ENCODE data around the gene SEMA3B.

Gene SEMA3B

DNA sequence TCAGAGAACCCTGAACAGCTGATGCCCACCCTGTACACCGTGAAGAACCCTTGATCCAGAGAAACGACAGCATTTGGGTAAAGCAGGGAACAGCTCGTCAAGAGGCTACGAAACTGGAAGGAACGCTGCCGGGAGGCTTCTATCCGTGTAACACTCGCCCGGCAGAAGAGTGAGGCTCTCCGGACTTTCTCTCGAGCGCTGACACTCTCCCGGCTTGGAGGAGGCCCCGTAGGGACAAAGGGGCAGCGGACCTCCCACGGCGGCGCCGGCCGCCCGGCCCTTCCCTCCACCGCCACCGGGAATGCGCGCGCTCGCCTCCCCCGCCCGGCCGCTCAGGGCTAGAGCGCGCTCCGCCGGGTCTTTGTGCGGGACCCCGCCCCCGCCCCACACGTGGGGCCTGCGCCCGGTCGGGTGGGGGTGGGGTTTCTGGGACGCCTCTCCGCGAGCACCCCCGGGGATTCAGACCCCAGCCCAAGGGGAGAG, 51.9 kb downstream of the SEMA3B start:
- ATAC-seq = peak; percentile 65
- TF ChIP-seq, protein P1, sequence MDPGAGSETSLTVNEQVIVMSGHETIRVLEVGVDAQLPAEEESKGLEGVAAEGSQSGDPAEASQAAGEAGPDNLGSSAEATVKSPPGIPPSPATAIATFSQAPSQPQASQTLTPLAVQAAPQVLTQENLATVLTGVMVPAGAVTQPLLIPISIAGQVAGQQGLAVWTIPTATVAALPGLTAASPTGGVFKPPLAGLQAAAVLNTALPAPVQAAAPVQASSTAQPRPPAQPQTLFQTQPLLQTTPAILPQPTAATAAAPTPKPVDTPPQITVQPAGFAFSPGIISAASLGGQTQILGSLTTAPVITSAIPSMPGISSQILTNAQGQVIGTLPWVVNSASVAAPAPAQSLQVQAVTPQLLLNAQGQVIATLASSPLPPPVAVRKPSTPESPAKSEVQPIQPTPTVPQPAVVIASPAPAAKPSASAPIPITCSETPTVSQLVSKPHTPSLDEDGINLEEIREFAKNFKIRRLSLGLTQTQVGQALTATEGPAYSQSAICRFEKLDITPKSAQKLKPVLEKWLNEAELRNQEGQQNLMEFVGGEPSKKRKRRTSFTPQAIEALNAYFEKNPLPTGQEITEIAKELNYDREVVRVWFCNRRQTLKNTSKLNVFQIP (CRISPR knock-in tag; IDR thresholded peaks at IDR 0.05; ENCODE audit: borderline replicate concordance, low read depth) = no peak
- 0 out of 2 replicates have a peak, but pooled peaks have one; percentile 9 for TF ChIP-seq CSDC2 (CRISPR knock-in tag; IDR thresholded peaks at IDR 0.05)

DNA sequence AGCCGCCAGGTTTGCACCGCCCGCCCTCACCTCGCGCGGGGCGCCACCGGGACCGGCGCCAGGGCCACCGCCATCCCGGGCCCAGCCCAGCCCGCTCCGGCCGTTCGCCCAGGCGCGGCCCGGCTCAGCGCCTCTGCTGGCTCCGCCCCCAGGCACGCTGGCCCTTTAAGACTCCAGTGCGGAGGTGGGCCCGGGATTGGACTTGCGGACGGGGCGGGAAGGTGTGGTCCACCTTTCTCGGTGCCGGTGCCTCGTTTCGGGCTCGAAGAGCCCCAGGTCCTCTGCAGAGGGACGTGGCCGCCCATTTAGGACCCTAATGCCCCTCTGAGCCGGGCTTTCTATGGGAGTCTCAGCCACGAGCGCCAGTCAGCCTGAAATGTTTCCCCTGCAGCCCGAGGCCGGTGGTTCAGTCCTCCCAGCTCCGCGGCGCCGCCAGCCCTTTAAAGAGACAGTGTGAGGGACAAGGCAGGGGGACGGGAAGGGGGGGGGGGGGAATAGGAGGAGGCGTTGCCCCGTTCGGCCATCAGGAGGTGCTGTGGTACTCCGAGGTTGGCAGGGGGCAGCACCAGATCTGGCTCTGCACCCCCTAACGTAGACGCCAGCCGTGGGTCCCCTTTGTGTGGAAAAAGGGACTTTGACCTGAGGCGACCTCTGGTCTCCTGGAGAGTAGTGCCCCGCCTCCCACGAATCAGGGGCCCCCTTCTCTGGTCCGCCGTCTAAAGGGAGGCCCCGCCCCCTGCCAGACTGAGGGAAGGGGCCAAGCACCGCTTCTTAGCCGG, 52.6 kb downstream of the SEMA3B start:
- ATAC-seq = peak; percentile 86
- TF ChIP-seq PPARA (CRISPR knock-in tag; IDR thresholded peaks at IDR 0.05; ENCODE audit: borderline replicate concordance) = no peak
- TF ChIP-seq, protein P2, sequence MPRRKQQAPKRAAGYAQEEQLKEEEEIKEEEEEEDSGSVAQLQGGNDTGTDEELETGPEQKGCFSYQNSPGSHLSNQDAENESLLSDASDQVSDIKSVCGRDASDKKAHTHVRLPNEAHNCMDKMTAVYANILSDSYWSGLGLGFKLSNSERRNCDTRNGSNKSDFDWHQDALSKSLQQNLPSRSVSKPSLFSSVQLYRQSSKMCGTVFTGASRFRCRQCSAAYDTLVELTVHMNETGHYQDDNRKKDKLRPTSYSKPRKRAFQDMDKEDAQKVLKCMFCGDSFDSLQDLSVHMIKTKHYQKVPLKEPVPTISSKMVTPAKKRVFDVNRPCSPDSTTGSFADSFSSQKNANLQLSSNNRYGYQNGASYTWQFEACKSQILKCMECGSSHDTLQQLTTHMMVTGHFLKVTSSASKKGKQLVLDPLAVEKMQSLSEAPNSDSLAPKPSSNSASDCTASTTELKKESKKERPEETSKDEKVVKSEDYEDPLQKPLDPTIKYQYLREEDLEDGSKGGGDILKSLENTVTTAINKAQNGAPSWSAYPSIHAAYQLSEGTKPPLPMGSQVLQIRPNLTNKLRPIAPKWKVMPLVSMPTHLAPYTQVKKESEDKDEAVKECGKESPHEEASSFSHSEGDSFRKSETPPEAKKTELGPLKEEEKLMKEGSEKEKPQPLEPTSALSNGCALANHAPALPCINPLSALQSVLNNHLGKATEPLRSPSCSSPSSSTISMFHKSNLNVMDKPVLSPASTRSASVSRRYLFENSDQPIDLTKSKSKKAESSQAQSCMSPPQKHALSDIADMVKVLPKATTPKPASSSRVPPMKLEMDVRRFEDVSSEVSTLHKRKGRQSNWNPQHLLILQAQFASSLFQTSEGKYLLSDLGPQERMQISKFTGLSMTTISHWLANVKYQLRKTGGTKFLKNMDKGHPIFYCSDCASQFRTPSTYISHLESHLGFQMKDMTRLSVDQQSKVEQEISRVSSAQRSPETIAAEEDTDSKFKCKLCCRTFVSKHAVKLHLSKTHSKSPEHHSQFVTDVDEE (CRISPR knock-in tag; IDR thresholded peaks at IDR 0.05) = 0 out of 2 replicates have a peak, but pooled peaks have one; percentile 39

DNA sequence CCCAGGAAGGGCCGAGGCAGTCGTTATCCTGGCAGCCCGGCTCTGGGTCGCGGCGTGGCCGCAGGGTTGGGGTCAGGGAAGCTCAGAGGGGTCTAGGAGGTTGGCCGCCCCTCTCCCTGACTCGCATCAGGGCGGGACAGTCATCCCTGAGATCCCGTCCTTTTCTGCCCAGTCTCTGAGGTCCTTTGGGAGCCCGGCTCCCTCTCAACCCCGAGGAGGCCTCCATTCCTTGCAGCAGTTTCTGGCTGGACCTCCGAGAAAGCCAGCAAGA, 53.1 kb downstream of the SEMA3B start:
- TF ChIP-seq, protein P3, sequence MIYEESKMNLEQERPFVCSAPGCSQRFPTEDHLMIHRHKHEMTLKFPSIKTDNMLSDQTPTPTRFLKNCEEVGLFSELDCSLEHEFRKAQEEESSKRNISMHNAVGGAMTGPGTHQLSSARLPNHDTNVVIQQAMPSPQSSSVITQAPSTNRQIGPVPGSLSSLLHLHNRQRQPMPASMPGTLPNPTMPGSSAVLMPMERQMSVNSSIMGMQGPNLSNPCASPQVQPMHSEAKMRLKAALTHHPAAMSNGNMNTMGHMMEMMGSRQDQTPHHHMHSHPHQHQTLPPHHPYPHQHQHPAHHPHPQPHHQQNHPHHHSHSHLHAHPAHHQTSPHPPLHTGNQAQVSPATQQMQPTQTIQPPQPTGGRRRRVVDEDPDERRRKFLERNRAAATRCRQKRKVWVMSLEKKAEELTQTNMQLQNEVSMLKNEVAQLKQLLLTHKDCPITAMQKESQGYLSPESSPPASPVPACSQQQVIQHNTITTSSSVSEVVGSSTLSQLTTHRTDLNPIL (CRISPR knock-in tag; IDR thresholded peaks at IDR 0.05; ENCODE audit: low read depth) = no peak
- TF ChIP-seq GLIS3 (CRISPR knock-in tag; IDR thresholded peaks at IDR 0.05) (no peak), ZFP3 (CRISPR knock-in tag; IDR thresholded peaks at IDR 0.05) (no peak), TOX (CRISPR knock-in tag; IDR thresholded peaks at IDR 0.05; ENCODE audit: borderline replicate concordance) (no peak), ZNF565 (CRISPR knock-in tag; conservative IDR thresholded peaks at IDR 0.05; ENCODE audit: low read depth) (no peak), ESRRG (CRISPR knock-in tag; IDR thresholded peaks at IDR 0.05) (no peak), ZFP30 (CRISPR knock-in tag; IDR thresholded peaks at IDR 0.05) (no peak), ISL1 (CRISPR knock-in tag; IDR thresholded peaks at IDR 0.05) (no peak), CSDC2 (CRISPR knock-in tag; IDR thresholded peaks at IDR 0.05) (no peak), SNAI2 (CRISPR knock-in tag; IDR thresholded peaks at IDR 0.05) (no peak), ZNF8 (CRISPR knock-in tag; IDR thresholded peaks at IDR 0.05) (no peak), TCF4 (CRISPR knock-in tag; IDR thresholded peaks at IDR 0.05; ENCODE audit: borderline replicate concordance) (no peak), BACH2 (CRISPR knock-in tag; IDR thresholded peaks at IDR 0.05; ENCODE audit: borderline replicate concordance) (no peak), OSR1 (CRISPR knock-in tag; IDR thresholded peaks at IDR 0.05) (no peak), ARNTL (CRISPR knock-in tag; IDR thresholded peaks at IDR 0.05; ENCODE audit: borderline replicate concordance, low read depth) (no peak)
- TF ChIP-seq, protein P2 (CRISPR knock-in tag; IDR thresholded peaks at IDR 0.05) = no peak
- TF ChIP-seq, protein P4, sequence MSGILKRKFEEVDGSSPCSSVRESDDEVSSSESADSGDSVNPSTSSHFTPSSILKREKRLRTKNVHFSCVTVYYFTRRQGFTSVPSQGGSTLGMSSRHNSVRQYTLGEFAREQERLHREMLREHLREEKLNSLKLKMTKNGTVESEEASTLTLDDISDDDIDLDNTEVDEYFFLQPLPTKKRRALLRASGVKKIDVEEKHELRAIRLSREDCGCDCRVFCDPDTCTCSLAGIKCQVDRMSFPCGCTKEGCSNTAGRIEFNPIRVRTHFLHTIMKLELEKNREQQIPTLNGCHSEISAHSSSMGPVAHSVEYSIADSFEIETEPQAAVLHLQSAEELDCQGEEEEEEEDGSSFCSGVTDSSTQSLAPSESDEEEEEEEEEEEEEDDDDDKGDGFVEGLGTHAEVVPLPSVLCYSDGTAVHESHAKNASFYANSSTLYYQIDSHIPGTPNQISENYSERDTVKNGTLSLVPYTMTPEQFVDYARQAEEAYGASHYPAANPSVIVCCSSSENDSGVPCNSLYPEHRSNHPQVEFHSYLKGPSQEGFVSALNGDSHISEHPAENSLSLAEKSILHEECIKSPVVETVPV (CRISPR knock-in tag; IDR thresholded peaks at IDR 0.05) = no peak
- TF ChIP-seq, protein P5, sequence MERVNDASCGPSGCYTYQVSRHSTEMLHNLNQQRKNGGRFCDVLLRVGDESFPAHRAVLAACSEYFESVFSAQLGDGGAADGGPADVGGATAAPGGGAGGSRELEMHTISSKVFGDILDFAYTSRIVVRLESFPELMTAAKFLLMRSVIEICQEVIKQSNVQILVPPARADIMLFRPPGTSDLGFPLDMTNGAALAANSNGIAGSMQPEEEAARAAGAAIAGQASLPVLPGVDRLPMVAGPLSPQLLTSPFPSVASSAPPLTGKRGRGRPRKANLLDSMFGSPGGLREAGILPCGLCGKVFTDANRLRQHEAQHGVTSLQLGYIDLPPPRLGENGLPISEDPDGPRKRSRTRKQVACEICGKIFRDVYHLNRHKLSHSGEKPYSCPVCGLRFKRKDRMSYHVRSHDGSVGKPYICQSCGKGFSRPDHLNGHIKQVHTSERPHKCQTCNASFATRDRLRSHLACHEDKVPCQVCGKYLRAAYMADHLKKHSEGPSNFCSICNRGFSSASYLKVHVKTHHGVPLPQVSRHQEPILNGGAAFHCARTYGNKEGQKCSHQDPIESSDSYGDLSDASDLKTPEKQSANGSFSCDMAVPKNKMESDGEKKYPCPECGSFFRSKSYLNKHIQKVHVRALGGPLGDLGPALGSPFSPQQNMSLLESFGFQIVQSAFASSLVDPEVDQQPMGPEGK (CRISPR knock-in tag; IDR thresholded peaks at IDR 0.05; ENCODE audit: borderline replicate concordance) = no peak
- TF ChIP-seq, protein P1 (CRISPR knock-in tag; IDR thresholded peaks at IDR 0.05; ENCODE audit: borderline replicate concordance, low read depth) = no peak

More for the DNA sequence above, 53.1 kb downstream of the SEMA3B start:
- no peak for ATAC-seq
